AG04449 (cell line): ENCODE results near the gene CXCL16.

Source experiments
- CTCF ChIA-PET: fragments of 350-600 bp; formaldehyde crosslinking; extraction: SDS; loops from one replicate; lab custom pipeline; 2021; ENCODE audit warnings: antibody characterized with exemption; lab: Yijun Ruan, JAX
- POLR2A ChIA-PET: fragments of 400-600, 350-600 bp; formaldehyde crosslinking; extraction: SDS; loops from one replicate; lab custom pipeline; 2020; ENCODE audit warnings: antibody characterized with exemption, inconsistent platforms; lab: Yijun Ruan, JAX
- DNase-seq: peaks from one replicate; pipeline ENCODE4 v3.0.0-alpha.2; 2010; ENCODE audit warnings: low read depth, low spot score
- H3K4me3 ChIP-seq: 2 replicates; pipeline ENCODE4 v1.5.1; 2011; ENCODE audit warnings: low read depth, mild to moderate bottlenecking, control low read depth, low read length
- TF ChIP-seq, protein P1 (sequence below): IDR thresholded peaks from one replicate; pipeline ENCODE4 v1.5.1; 2011; ENCODE audit warnings: mild to moderate bottlenecking, moderate library complexity, low read length, control low read depth, inconsistent platforms; ENCODE audit not compliant: insufficient read depth; ENCODE audit errors: missing control alignments

The CXCL16 gene

DNA sequence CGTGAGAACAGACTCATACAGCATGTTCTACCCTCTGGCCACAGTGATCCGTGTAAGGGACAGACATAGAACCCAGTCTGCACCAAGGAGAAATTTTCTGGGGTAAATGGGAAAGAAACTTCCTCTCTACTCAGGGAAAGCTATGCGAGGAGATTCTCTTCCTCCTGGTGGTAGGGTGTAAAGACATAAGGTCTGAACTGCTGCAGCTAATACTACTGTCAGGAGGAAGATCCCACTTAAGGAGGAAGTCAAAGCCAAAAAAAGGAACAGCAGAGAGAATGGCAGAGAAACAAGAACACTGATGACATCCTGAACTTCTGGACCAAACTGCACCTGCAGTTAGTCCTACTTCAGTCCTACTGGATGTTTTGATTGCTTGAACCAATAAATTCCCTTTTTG, 24.9 kb upstream of the CXCL16 start:
- no peak for DNase-seq
- POLR2A ChIA-PET: no interaction called here

DNA sequence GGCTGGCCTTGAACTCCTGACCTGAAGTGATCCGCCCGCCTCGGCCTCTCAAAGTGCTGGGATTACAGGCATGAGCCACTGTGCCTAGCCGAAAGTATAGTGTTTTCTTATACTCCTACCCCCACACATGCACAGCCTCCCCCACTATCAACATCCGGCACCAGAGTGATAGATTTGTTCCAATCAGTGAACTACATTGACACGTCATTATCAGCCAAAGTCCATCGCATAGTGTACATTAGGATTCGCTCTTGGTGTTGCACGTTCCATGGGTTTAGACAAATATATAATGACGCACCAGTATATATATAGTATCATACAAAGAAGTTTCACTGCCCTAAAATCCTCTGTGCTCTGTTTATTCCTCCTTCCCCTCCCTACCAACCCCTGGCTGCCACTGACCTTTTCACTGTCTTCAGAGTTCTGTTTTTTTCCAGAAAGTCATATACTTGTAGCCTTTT, 20.1 kb upstream of the CXCL16 start:
- TF ChIP-seq, protein P1, sequence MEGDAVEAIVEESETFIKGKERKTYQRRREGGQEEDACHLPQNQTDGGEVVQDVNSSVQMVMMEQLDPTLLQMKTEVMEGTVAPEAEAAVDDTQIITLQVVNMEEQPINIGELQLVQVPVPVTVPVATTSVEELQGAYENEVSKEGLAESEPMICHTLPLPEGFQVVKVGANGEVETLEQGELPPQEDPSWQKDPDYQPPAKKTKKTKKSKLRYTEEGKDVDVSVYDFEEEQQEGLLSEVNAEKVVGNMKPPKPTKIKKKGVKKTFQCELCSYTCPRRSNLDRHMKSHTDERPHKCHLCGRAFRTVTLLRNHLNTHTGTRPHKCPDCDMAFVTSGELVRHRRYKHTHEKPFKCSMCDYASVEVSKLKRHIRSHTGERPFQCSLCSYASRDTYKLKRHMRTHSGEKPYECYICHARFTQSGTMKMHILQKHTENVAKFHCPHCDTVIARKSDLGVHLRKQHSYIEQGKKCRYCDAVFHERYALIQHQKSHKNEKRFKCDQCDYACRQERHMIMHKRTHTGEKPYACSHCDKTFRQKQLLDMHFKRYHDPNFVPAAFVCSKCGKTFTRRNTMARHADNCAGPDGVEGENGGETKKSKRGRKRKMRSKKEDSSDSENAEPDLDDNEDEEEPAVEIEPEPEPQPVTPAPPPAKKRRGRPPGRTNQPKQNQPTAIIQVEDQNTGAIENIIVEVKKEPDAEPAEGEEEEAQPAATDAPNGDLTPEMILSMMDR: no peak
- no peak overlapping the region for H3K4me3 ChIP-seq
- ChIA-PET POLR2A (no interaction called here), CTCF (no interaction called here)
- DNase-seq: no peak

More for the DNA sequence above, 24.9 kb upstream of the CXCL16 start:
- CTCF ChIA-PET: no interaction called here
- H3K4me3 ChIP-seq: no peak overlapping the region
- TF ChIP-seq, protein P1: no peak

DNA sequence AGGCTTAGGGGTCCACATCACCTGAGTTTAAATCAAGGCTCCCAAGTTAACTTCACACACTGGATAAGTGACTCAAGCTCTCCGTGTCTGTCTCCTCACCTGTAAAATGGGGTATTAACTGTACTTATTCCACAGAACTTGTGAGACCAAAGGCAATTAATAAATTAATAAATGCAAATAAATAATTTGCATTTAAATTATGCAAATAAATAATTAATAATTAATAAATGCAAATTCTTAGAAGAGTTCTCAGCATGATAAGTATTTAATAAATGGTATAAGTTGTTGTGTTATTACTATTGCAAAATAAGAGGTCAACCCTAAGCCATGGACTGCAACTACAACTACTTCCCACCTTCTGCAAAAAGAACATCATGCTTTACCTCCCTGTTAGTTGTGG, 13.7 kb upstream of the CXCL16 start:
- TF ChIP-seq, protein P1: no peak
- no peak overlapping the region for H3K4me3 ChIP-seq
- ChIA-PET POLR2A (no interaction called here), CTCF (interaction anchor here (1.5 kb wide), 1 partner anchor 33 kb away, joined by 3 read pairs; the partner anchor contains the start of gene VMO1)
- DNase-seq: no peak

DNA sequence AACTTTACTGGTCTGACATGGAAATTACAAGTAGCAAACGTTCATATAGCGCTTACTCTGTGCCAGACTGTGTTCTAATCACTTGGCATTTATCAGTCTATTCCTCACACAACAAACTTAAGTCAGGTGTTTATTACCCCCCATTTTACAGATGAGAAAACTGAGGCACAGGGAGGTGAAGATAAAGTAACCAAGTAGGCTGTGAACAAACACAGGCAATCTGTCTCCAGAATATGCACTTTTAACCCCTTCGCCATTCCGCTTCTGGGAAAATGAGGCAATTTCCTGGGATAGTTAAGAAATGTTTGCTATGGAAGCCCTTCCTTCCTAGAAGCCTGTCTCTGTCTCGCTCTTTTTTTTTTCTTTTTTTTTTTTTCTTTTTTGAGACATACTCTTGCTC, 12.2 kb upstream of the CXCL16 start:
- no peak for DNase-seq
- CTCF ChIA-PET: interaction anchor here (0.6 kb wide), 1 partner anchor 36 kb away, joined by 3 read pairs; no protein-coding TSS in a partner anchor

DNA sequence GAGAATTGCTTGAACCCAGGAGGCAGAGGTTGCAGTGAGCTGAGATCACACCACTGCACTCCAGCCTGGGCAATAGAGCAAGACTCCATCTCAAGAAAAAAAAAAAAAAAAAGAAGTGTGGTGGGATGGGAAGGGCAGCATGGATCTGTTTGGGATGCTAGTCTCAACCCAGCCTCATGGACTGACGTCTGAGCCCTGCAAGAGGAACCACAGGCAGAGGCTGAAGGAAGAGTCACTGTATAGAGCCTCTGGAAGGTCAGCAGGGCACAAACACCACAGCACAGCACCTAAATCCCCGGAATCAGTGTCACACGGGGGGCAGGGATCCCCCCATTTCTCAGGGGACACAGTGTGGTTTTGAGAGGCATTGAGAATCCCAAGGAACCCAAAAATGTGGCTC, 10.9 kb upstream of the CXCL16 start:
- POLR2A ChIA-PET: interaction anchor here (0.7 kb wide), 1 partner anchor 10 kb away, joined by 3 read pairs; no protein-coding TSS in a partner anchor
- TF ChIP-seq, protein P1: no peak
- CTCF ChIA-PET: no interaction called here

More for the DNA sequence above, 12.2 kb upstream of the CXCL16 start:
- POLR2A ChIA-PET: no interaction called here
- TF ChIP-seq, protein P1: no peak
- H3K4me3 ChIP-seq: no peak overlapping the region

DNA sequence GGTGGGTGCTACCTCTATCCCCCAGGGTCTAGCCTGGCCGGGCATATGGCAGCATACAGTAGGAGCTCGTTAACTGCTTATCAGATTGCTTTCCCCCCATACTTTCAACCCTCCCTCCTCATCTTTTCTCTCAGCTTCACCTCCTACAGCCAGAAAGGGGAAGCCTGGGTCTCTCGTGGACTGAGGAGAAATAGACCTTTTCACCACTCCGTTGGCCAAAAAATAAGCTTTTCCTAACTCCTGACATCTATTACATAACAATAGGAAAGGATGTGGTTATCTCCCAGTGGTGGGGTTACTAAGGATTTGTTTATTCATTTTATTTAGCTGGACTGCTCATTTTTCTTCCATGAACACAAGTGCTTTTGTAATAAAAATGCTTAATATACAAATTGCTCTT, 9.0 kb upstream of the CXCL16 start:
- ChIA-PET CTCF (interaction anchor here (1.2 kb wide), 1 partner anchor 42 kb away, joined by 7 read pairs; no protein-coding TSS in a partner anchor), POLR2A (no interaction called here)
- no peak for DNase-seq
- TF ChIP-seq, protein P1: no peak
- H3K4me3 ChIP-seq: no peak overlapping the region

More for the DNA sequence above, 10.9 kb upstream of the CXCL16 start:
- H3K4me3 ChIP-seq: no peak overlapping the region
- no peak for DNase-seq
